ENCODE measurements around the gene CLCA1. TPM values are rescaled to one million over a fixed set of nuclear protein-coding genes. Genes with fewer than 3 reads are reported as not detected.

Gene CLCA1
- polyA plus RNA-seq, 1 of the 3 experiments (the other 2 are of a cell fraction), result not detected

DNA sequence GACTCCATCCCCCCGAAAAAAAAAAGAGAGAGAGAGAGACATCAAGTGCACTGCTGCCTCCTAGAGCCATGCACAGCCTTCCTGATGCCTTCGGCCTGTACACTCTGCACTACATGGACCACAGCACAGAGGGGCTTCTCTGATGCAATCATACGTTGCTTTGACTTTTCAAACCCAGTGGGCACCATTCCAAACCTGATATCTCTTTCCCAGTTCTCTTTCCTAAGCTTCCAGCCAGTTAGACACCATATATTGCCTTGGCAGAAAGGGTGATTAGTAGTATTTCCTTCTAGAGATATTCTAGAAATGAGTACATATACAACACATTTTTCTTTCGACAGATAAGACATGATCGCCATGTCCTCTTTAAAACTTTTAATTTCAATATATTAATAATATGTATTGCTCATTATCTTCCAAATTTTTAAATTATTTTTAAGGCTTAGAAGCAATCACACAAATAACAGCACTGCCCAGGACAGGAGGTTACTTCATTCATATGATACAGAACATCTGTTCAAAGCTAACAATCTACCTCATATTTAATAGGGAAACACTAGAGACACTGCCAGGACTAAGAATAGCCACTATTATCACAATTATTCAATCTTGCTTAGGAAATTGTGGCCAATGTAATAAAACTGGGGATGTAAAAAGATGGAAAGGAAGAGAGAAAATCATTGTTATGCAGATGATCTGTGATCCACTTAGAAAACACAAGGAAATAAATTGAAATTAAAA lies 9.9 kb downstream of the CLCA1 start (continued):
- no peak for TF ChIP-seq FOXM1 (IDR thresholded peaks at IDR 0.05; ENCODE audit: low read depth)
- TF ChIP-seq, protein P1, sequence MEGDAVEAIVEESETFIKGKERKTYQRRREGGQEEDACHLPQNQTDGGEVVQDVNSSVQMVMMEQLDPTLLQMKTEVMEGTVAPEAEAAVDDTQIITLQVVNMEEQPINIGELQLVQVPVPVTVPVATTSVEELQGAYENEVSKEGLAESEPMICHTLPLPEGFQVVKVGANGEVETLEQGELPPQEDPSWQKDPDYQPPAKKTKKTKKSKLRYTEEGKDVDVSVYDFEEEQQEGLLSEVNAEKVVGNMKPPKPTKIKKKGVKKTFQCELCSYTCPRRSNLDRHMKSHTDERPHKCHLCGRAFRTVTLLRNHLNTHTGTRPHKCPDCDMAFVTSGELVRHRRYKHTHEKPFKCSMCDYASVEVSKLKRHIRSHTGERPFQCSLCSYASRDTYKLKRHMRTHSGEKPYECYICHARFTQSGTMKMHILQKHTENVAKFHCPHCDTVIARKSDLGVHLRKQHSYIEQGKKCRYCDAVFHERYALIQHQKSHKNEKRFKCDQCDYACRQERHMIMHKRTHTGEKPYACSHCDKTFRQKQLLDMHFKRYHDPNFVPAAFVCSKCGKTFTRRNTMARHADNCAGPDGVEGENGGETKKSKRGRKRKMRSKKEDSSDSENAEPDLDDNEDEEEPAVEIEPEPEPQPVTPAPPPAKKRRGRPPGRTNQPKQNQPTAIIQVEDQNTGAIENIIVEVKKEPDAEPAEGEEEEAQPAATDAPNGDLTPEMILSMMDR (IDR thresholded peaks at IDR 0.05), result no peak
- no peak for TF ChIP-seq RFX5 (IDR thresholded peaks at IDR 0.05; ENCODE audit: low read length)
- TF ChIP-seq NFIC (IDR thresholded peaks at IDR 0.05; ENCODE audit: borderline replicate concordance), result no peak
- no peak for TF ChIP-seq MEF2A (IDR thresholded peaks at IDR 0.05; ENCODE audit: borderline replicate concordance, low read depth)
- TF ChIP-seq, protein P2, sequence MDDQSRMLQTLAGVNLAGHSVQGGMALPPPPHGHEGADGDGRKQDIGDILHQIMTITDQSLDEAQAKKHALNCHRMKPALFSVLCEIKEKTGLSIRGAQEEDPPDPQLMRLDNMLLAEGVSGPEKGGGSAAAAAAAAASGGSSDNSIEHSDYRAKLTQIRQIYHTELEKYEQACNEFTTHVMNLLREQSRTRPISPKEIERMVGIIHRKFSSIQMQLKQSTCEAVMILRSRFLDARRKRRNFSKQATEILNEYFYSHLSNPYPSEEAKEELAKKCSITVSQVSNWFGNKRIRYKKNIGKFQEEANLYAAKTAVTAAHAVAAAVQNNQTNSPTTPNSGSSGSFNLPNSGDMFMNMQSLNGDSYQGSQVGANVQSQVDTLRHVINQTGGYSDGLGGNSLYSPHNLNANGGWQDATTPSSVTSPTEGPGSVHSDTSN (IDR thresholded peaks at IDR 0.05), result no peak
- TF ChIP-seq RCOR1 (IDR thresholded peaks at IDR 0.05; ENCODE audit: low read length), result no peak

DNA sequence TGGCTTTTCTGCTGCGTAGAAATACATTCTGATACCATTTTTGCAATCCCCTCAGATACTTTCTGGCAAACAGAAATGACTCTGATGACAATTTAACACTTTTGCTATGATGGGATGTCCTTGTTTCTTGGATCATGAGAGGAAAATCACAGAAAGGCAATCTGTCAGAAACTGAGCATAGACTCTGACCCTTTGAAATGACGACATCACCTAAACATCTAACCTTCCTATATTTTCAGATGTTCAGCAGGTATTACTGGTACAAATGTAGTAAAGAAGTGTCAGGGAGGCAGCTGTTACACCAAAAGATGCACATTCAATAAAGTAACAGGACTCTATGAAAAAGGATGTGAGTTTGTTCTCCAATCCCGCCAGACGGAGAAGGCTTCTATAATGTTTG lies 13.2 kb downstream of the CLCA1 start:
- Histone ChIP-seq H3K36me3 (replicated peaks in 1 of 2; ENCODE audit: control insufficient read depth in 1 of 2, insufficient read depth in 2 of 2, low read length in 1 of 2) (no peaks in the 10 kb centered on the region), H3K27ac (ENCODE audit: low read depth in 2 of 2, low read length in 1 of 2) (no peak overlapping the region), H3F3A (replicated peaks; ENCODE audit: insufficient read depth) (no peaks in the 10 kb centered on the region), H3K4me1 (ENCODE audit: control insufficient read depth in 1 of 2, insufficient read depth in 2 of 2, low read depth in 1 of 2, low read length in 1 of 2) (no peaks in the 10 kb centered on the region; a peak in 1 of 4 replicates), H3K9me3 (no peaks in the 10 kb centered on the region), H4K20me1 (ENCODE audit: insufficient read depth) (no peaks in the 10 kb centered on the region), H3K27me3 (ENCODE audit: insufficient read depth) (peaks cover under 1% of the 10 kb centered on the region; the same call in 1 of the 2 replicates), H3K9me2 (no peaks in the 10 kb centered on the region), H3K79me2 (ENCODE audit: insufficient read depth) (no peaks in the 10 kb centered on the region), H3K4me3 (ENCODE audit: low read depth in 2 of 2, low read length in 1 of 2) (no peak overlapping the region), H3K9ac (no peak overlapping the region), H3K4me2 (no peak overlapping the region), H2AFZ (ENCODE audit: low read depth) (no peak overlapping the region)
- ChIA-PET CTCF (interaction anchor here (1.5 to 2.3 kb wide), 2 partner anchors 9 to 18 kb away, joined by 7 to 13 read pairs; no protein-coding TSS in a partner anchor), POLR2A (no interaction called here)
- 88% methylated on average over 4 of the region's 4 CpGs for WGBS (ENCODE audit: low lambda C conversion rate)
- DNase-seq, result no peak
- TF ChIP-seq TCF12 (IDR thresholded peaks at IDR 0.05), result no peak
- TF ChIP-seq, protein P3, sequence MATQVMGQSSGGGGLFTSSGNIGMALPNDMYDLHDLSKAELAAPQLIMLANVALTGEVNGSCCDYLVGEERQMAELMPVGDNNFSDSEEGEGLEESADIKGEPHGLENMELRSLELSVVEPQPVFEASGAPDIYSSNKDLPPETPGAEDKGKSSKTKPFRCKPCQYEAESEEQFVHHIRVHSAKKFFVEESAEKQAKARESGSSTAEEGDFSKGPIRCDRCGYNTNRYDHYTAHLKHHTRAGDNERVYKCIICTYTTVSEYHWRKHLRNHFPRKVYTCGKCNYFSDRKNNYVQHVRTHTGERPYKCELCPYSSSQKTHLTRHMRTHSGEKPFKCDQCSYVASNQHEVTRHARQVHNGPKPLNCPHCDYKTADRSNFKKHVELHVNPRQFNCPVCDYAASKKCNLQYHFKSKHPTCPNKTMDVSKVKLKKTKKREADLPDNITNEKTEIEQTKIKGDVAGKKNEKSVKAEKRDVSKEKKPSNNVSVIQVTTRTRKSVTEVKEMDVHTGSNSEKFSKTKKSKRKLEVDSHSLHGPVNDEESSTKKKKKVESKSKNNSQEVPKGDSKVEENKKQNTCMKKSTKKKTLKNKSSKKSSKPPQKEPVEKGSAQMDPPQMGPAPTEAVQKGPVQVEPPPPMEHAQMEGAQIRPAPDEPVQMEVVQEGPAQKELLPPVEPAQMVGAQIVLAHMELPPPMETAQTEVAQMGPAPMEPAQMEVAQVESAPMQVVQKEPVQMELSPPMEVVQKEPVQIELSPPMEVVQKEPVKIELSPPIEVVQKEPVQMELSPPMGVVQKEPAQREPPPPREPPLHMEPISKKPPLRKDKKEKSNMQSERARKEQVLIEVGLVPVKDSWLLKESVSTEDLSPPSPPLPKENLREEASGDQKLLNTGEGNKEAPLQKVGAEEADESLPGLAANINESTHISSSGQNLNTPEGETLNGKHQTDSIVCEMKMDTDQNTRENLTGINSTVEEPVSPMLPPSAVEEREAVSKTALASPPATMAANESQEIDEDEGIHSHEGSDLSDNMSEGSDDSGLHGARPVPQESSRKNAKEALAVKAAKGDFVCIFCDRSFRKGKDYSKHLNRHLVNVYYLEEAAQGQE (IDR thresholded peaks at IDR 0.05; ENCODE audit: low read depth, low read length), result no peak
- no peak for TF ChIP-seq POLR2AphosphoS5 (IDR thresholded peaks at IDR 0.05; ENCODE audit: low read depth, low read length)
- TF ChIP-seq, protein P1 (IDR thresholded peaks at IDR 0.05), result no peak
- no peak for TF ChIP-seq MXI1 (IDR thresholded peaks at IDR 0.05; ENCODE audit: low read depth, low read length)
- TF ChIP-seq, protein P4, sequence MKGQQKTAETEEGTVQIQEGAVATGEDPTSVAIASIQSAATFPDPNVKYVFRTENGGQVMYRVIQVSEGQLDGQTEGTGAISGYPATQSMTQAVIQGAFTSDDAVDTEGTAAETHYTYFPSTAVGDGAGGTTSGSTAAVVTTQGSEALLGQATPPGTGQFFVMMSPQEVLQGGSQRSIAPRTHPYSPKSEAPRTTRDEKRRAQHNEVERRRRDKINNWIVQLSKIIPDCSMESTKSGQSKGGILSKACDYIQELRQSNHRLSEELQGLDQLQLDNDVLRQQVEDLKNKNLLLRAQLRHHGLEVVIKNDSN (IDR thresholded peaks at IDR 0.05; ENCODE audit: borderline replicate concordance, low read depth), result no peak
- TF ChIP-seq TAF1 (IDR thresholded peaks at IDR 0.05; ENCODE audit: borderline replicate concordance, low read depth, low read length), result no peak
- no peak for TF ChIP-seq NRF1 (IDR thresholded peaks at IDR 0.05; ENCODE audit: low read depth, low read length)
- TF ChIP-seq GABPA (IDR thresholded peaks at IDR 0.05; ENCODE audit: low read depth), result no peak
- no peak for TF ChIP-seq FOSL2 (IDR thresholded peaks at IDR 0.05; ENCODE audit: borderline replicate concordance, low read depth)
- TF ChIP-seq, protein P5, sequence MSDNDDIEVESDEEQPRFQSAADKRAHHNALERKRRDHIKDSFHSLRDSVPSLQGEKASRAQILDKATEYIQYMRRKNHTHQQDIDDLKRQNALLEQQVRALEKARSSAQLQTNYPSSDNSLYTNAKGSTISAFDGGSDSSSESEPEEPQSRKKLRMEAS (IDR thresholded peaks at IDR 0.05; ENCODE audit: low read depth), result no peak
- TF ChIP-seq, protein P6, sequence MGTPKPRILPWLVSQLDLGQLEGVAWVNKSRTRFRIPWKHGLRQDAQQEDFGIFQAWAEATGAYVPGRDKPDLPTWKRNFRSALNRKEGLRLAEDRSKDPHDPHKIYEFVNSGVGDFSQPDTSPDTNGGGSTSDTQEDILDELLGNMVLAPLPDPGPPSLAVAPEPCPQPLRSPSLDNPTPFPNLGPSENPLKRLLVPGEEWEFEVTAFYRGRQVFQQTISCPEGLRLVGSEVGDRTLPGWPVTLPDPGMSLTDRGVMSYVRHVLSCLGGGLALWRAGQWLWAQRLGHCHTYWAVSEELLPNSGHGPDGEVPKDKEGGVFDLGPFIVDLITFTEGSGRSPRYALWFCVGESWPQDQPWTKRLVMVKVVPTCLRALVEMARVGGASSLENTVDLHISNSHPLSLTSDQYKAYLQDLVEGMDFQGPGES (IDR thresholded peaks at IDR 0.05; ENCODE audit: low read depth, low read length), result no peak
- TF ChIP-seq EP300 (IDR thresholded peaks at IDR 0.05; ENCODE audit: borderline replicate concordance in 1 of 2, low read depth in 1 of 2, low read length in 1 of 2), result no peak
- no peak for TF ChIP-seq RCOR1 (IDR thresholded peaks at IDR 0.05; ENCODE audit: low read length)
- no peak for TF ChIP-seq FOXM1 (IDR thresholded peaks at IDR 0.05; ENCODE audit: low read depth)
- no peak for TF ChIP-seq RFX5 (IDR thresholded peaks at IDR 0.05; ENCODE audit: low read length)

Data from SK-N-SH (cell line).